ENCODE results near the gene APOLD1.
A peak's percentile ranks its signal among the peaks of the same experiment; 100 is the strongest.
"Not testable (repeated sequence)": the region's sequence is repeated elsewhere in the genome, so short reads cannot be mapped to it uniquely, and the experiment has no call there.

APOLD1 gene

GRCh38 chr12:12821975-12822374 is 36.5 kb downstream of the APOLD1 start:
- no peak overlapping the region for H3K4me3 ChIP-seq (ENCODE audit: low read depth, low read length)
- peaks cover 28% of the 10 kb centered on the region for H3K79me2 ChIP-seq (ENCODE audit: control insufficient read depth, insufficient read depth, low read length, unreplicated experiment)
- H2AFZ ChIP-seq (ENCODE audit: low read length, unreplicated experiment), result no peak overlapping the region
- H3K27ac ChIP-seq (ENCODE audit: low read depth, low read length), result peak overlapping the region; percentile 93
- H3K27me3 ChIP-seq (ENCODE audit: insufficient read depth, low read length), result no peaks in the 10 kb centered on the region
- peaks cover 49% of the 10 kb centered on the region for H3K36me3 ChIP-seq (ENCODE audit: insufficient read depth, low read length)
- peaks cover 52% of the 10 kb centered on the region for H3K4me1 ChIP-seq (ENCODE audit: control insufficient read depth, insufficient read depth, low read length, unreplicated experiment)

GRCh38 chr12:12822886-12823285 is 37.4 kb downstream of the APOLD1 start:
- Histone ChIP-seq H3K36me3 (ENCODE audit: insufficient read depth, low read length) (peaks cover 50% of the 10 kb centered on the region), H2AFZ (ENCODE audit: low read length, unreplicated experiment) (no peak overlapping the region), H3K79me2 (ENCODE audit: control insufficient read depth, insufficient read depth, low read length, unreplicated experiment) (peaks cover 19% of the 10 kb centered on the region), H3K27me3 (ENCODE audit: insufficient read depth, low read length) (no peaks in the 10 kb centered on the region), H3K4me3 (ENCODE audit: low read depth, low read length) (no peak overlapping the region), H3K4me1 (ENCODE audit: control insufficient read depth, insufficient read depth, low read length, unreplicated experiment) (peaks cover 52% of the 10 kb centered on the region), H3K27ac (ENCODE audit: low read depth, low read length) (peak overlapping the region; percentile 44)

DNA sequence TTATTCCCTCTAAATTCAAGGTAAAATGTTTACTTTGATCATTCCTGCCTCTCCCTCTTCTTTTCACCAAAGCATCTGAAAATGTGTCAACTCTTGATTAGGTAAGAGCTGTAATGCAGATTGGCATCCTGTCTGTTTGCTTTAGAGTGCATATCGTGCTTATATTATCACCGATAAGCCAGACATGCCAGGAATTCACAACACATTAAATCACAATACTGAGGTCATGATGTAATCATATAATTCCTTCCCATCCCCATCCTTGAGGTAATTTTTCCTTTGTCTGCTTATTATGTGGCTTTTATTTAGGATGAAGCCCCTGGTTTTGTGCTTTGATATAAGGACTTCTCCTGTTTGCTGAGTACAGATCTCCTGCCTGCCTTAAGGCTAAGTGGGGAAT is 37.8 kb downstream of the APOLD1 start:
- H3K27ac ChIP-seq (ENCODE audit: low read depth, low read length), result peak overlapping the region; percentile 44
- H3K4me1 ChIP-seq (ENCODE audit: control insufficient read depth, insufficient read depth, low read length, unreplicated experiment), result peaks cover 52% of the 10 kb centered on the region
- no peaks in the 10 kb centered on the region for H3K27me3 ChIP-seq (ENCODE audit: insufficient read depth, low read length)
- H3K36me3 ChIP-seq (ENCODE audit: insufficient read depth, low read length), result peaks cover 50% of the 10 kb centered on the region
- no peak overlapping the region for H2AFZ ChIP-seq (ENCODE audit: low read length, unreplicated experiment)
- H3K4me3 ChIP-seq (ENCODE audit: low read depth, low read length), result no peak overlapping the region
- peaks cover 16% of the 10 kb centered on the region for H3K79me2 ChIP-seq (ENCODE audit: control insufficient read depth, insufficient read depth, low read length, unreplicated experiment)

DNA sequence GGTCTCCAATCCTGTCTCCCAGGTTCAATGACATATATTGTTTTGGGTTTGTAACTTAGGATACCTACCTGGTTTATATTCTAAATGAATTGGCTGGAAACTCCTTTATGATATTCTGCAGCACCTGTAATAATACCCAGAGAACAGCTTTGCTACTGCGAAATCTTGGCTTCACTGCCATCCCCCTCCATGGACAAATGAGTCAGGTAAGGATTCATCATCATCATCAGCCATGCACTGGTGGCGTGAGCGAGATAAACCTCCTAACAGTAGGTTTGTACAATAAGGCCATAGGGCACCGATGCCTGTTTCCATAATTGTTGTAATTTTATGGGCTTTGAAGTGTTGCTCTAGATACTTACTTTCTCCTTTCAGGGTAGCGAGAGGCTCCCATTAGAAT is 38.4 kb downstream of the APOLD1 start:
- Histone ChIP-seq H3K27ac (ENCODE audit: low read depth, low read length) (peak overlapping the region; percentile 44), H3K4me1 (ENCODE audit: control insufficient read depth, insufficient read depth, low read length, unreplicated experiment) (peaks cover 47% of the 10 kb centered on the region), H3K4me3 (ENCODE audit: low read depth, low read length) (no peak overlapping the region), H3K27me3 (ENCODE audit: insufficient read depth, low read length) (no peaks in the 10 kb centered on the region), H2AFZ (ENCODE audit: low read length, unreplicated experiment) (no peak overlapping the region), H3K79me2 (ENCODE audit: control insufficient read depth, insufficient read depth, low read length, unreplicated experiment) (peaks cover 16% of the 10 kb centered on the region), H3K36me3 (ENCODE audit: insufficient read depth, low read length) (peaks cover 50% of the 10 kb centered on the region)

- H3K79me2 ChIP-seq (ENCODE audit: control insufficient read depth, insufficient read depth, low read length, unreplicated experiment), result no peaks in the 10 kb centered on the region
- H3K27me3 ChIP-seq (ENCODE audit: insufficient read depth, low read length), result no peaks in the 10 kb centered on the region
- peaks cover 41% of the 10 kb centered on the region for H3K4me1 ChIP-seq (ENCODE audit: control insufficient read depth, insufficient read depth, low read length, unreplicated experiment)
- peak overlapping the region; percentile 34 for H3K27ac ChIP-seq (ENCODE audit: low read depth, low read length)
- H2AFZ ChIP-seq (ENCODE audit: low read length, unreplicated experiment), result no peak overlapping the region
- peaks cover 5% of the 10 kb centered on the region; the same call in 1 of the 2 replicates for H3K36me3 ChIP-seq (ENCODE audit: insufficient read depth, low read length)
- H3K4me3 ChIP-seq (ENCODE audit: low read depth, low read length), result no peak overlapping the region
These were observed 50.1 kb downstream of the APOLD1 start for GRCh38 chr12:12835378-12836146.

DNA sequence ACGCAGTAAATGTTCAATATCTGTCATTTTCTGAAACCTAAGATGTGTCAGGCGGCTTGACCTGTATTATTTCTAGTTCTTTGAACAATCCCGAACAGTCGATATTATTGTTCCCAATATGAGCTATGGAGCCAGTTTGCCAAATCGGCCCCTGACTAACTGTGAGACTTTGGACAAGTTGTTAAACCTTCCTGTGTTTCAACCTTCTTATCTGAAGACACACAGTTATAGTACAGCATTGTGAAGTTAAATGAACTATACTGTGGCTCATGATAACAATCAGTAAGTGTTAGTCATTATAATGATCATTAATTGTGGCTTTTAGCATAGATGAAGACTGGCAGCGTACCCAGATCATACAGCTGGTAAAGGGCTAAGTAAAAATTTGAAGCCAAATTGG is 51.1 kb downstream of the APOLD1 start:
- Histone ChIP-seq H3K4me1 (ENCODE audit: control insufficient read depth, insufficient read depth, low read length, unreplicated experiment) (peaks cover 43% of the 10 kb centered on the region), H3K79me2 (ENCODE audit: control insufficient read depth, insufficient read depth, low read length, unreplicated experiment) (no peaks in the 10 kb centered on the region), H3K27ac (ENCODE audit: low read depth, low read length) (peak overlapping the region; percentile 11; the same call in 1 of the 2 replicates), H2AFZ (ENCODE audit: low read length, unreplicated experiment) (no peak overlapping the region), H3K36me3 (ENCODE audit: insufficient read depth, low read length) (peaks cover 5% of the 10 kb centered on the region; the same call in 1 of the 2 replicates), H3K4me3 (ENCODE audit: low read depth, low read length) (no peak overlapping the region), H3K27me3 (ENCODE audit: insufficient read depth, low read length) (no peaks in the 10 kb centered on the region)

DNA sequence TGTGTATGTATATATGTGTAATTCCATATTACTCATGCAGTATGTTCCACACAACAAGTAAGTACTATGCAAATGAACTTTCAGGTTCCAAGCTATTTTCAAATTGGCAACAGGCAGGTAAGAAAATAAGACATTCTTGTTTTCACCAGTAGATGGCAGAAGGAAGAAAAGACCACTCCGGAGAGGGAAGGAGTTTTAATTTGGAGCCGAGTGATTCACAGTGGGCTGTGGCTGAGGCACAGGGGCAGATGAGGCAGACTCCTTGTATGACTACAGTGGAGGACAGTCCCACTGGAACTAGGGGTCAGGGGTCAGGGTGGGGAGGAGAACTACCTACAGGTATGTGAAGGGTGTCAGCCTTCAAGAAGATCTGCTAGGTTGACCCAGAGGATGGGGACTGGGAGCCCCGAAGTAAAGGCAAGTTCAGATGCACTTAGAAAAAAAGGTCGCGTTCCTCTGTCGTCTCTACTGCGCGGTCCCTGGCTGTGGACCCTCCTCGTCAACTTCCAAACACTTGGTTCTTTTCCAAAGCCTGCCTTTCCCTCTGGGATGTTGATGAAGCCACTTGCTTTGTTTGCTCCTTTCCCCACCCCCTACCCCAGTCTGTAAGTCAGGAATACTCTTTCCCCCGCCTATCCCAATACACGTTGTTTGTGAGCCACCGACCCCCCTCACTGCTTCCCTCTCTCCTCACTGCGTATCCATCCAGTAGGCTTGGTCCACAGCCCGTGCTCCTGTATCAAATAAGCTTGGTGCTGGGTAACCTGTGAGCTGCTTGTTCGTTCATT is 51.8 kb downstream of the APOLD1 start:
- Histone ChIP-seq H2AFZ (ENCODE audit: low read length, unreplicated experiment) (no peak overlapping the region), H3K79me2 (ENCODE audit: control insufficient read depth, insufficient read depth, low read length, unreplicated experiment) (no peaks in the 10 kb centered on the region), H3K27me3 (ENCODE audit: insufficient read depth, low read length) (no peaks in the 10 kb centered on the region), H3K36me3 (ENCODE audit: insufficient read depth, low read length) (peaks cover 5% of the 10 kb centered on the region; the same call in 1 of the 2 replicates), H3K4me1 (ENCODE audit: control insufficient read depth, insufficient read depth, low read length, unreplicated experiment) (peaks cover 43% of the 10 kb centered on the region), H3K27ac (ENCODE audit: low read depth, low read length) (peak overlapping the region; percentile 86), H3K4me3 (ENCODE audit: low read depth, low read length) (no peak overlapping the region)

DNA sequence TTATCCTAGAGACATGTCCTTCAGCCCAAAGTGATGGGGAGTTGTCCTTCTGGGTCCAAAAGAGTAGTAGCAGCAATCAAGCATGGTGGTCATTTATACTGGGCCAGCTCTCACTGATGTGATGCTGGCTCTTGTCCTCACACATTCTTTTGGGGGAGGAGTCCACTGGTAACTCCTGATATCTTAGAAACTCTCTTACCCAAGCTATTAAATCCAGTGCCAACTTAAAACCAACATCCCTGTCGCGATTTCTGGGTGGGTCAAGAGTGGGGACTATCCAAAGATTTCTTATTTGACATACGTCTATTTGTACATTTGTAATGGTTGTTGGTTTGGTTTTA is 52.3 kb downstream of the APOLD1 start:
- Histone ChIP-seq H3K4me3 (ENCODE audit: low read depth, low read length) (no peak overlapping the region), H3K27ac (ENCODE audit: low read depth, low read length) (peak overlapping the region; percentile 86), H3K79me2 (ENCODE audit: control insufficient read depth, insufficient read depth, low read length, unreplicated experiment) (no peaks in the 10 kb centered on the region), H3K4me1 (ENCODE audit: control insufficient read depth, insufficient read depth, low read length, unreplicated experiment) (peaks cover 43% of the 10 kb centered on the region), H2AFZ (ENCODE audit: low read length, unreplicated experiment) (no peak overlapping the region), H3K36me3 (ENCODE audit: insufficient read depth, low read length) (peaks cover 5% of the 10 kb centered on the region; the same call in 1 of the 2 replicates), H3K27me3 (ENCODE audit: insufficient read depth, low read length) (no peaks in the 10 kb centered on the region)

- Histone ChIP-seq H2AFZ (ENCODE audit: low read length, unreplicated experiment) (no peak overlapping the region), H3K4me3 (ENCODE audit: low read depth, low read length) (no peak overlapping the region), H3K36me3 (ENCODE audit: insufficient read depth, low read length) (no peaks in the 10 kb centered on the region; the same call in 1 of the 2 replicates), H3K79me2 (ENCODE audit: control insufficient read depth, insufficient read depth, low read length, unreplicated experiment) (no peaks in the 10 kb centered on the region), H3K27ac (ENCODE audit: low read depth, low read length) (peak overlapping the region; percentile 86), H3K27me3 (ENCODE audit: insufficient read depth, low read length) (no peaks in the 10 kb centered on the region), H3K4me1 (ENCODE audit: control insufficient read depth, insufficient read depth, low read length, unreplicated experiment) (peaks cover 43% of the 10 kb centered on the region)
These were observed 53.5 kb downstream of the APOLD1 start for GRCh38 chr12:12839003-12839395.

GRCh38 chr12:12839439-12839838 is 54.0 kb downstream of the APOLD1 start:
- H2AFZ ChIP-seq (ENCODE audit: low read length, unreplicated experiment); H3K27me3 ChIP-seq (ENCODE audit: insufficient read depth, low read length); H3K36me3 ChIP-seq (ENCODE audit: insufficient read depth, low read length); H3K79me2 ChIP-seq (ENCODE audit: control insufficient read depth, insufficient read depth, low read length, unreplicated experiment); H3K4me3 ChIP-seq (ENCODE audit: low read depth, low read length): not testable (repeated sequence)
- Histone ChIP-seq H3K27ac (ENCODE audit: low read depth, low read length) (peak overlapping the region; percentile 86), H3K4me1 (ENCODE audit: control insufficient read depth, insufficient read depth, low read length, unreplicated experiment) (peaks cover 43% of the 10 kb centered on the region)
